Measurements from ENCODE around the gene CLDN34.

CLDN34 gene

GRCh38 chrX:9983441-9983840 lies 16.3 kb downstream of the CLDN34 start:
- no peak for DNase-seq

GRCh38 chrX:9983846-9984245 lies 16.7 kb downstream of the CLDN34 start:
- no peak for DNase-seq

GRCh38 chrX:9988762-9989161 lies 21.6 kb downstream of the CLDN34 start:
- no peak for DNase-seq

GRCh38 chrX:9992061-9992460 lies 24.9 kb downstream of the CLDN34 start:
- DNase-seq: no peak

- no peak for DNase-seq
Measured at GRCh38 chrX:9992724-9993123, 25.6 kb downstream of the CLDN34 start.

- DNase-seq: no peak
Measured at GRCh38 chrX:9995855-9996339, 28.7 kb downstream of the CLDN34 start.

- DNase-seq: no peak
Measured at GRCh38 chrX:9997041-9997440, 29.9 kb downstream of the CLDN34 start.

- DNase-seq: no peak
Measured at GRCh38 chrX:9997524-9997923, 30.4 kb downstream of the CLDN34 start.

GRCh38 chrX:10001496-10001895 lies 34.3 kb downstream of the CLDN34 start:
- DNase-seq: no peak

- DNase-seq: no peak
Measured at GRCh38 chrX:10004832-10005475, 37.8 kb downstream of the CLDN34 start.

- DNase-seq: no peak
Measured at GRCh38 chrX:10006086-10006485, 38.9 kb downstream of the CLDN34 start.

- DNase-seq: no peak
Measured at GRCh38 chrX:10006770-10007169, 39.6 kb downstream of the CLDN34 start.

GRCh38 chrX:10007621-10008020 lies 40.5 kb downstream of the CLDN34 start:
- no peak for DNase-seq

- DNase-seq: no peak
Measured at GRCh38 chrX:10008483-10009056, 41.4 kb downstream of the CLDN34 start.

GRCh38 chrX:10009741-10010140 lies 42.6 kb downstream of the CLDN34 start:
- no peak for DNase-seq

- no peak for DNase-seq
Measured at GRCh38 chrX:10010686-10011085, 43.5 kb downstream of the CLDN34 start.

GRCh38 chrX:10011261-10011931 lies 44.2 kb downstream of the CLDN34 start:
- no peak for DNase-seq

GRCh38 chrX:10011991-10012390 lies 44.8 kb downstream of the CLDN34 start:
- DNase-seq: no peak

- DNase-seq: no peak
Measured at GRCh38 chrX:10014462-10015354, 47.5 kb downstream of the CLDN34 start.

- no peak for DNase-seq
Measured at GRCh38 chrX:10015355-10015722, 48.2 kb downstream of the CLDN34 start.

GRCh38 chrX:10015723-10016518 lies 48.8 kb downstream of the CLDN34 start:
- no peak for DNase-seq

- no peak for DNase-seq
Measured at GRCh38 chrX:10016519-10017132, 49.5 kb downstream of the CLDN34 start.

Measured in DMS79 (cell line).